Measurements from ENCODE around the gene PACS2. TPM values are rescaled to one million over a fixed set of nuclear protein-coding genes. Genes with fewer than 3 reads are reported as not detected.
A peak's percentile ranks its signal among the peaks of the same experiment; 100 is the strongest.
"Not testable (repeated sequence)": the region's sequence is repeated elsewhere in the genome, so short reads cannot be mapped to it uniquely, and the experiment has no call there.

The PACS2 gene
- total RNA-seq = 10 to 100 TPM; 23.1 to 27.2 (median 24.8) TPM

DNA sequence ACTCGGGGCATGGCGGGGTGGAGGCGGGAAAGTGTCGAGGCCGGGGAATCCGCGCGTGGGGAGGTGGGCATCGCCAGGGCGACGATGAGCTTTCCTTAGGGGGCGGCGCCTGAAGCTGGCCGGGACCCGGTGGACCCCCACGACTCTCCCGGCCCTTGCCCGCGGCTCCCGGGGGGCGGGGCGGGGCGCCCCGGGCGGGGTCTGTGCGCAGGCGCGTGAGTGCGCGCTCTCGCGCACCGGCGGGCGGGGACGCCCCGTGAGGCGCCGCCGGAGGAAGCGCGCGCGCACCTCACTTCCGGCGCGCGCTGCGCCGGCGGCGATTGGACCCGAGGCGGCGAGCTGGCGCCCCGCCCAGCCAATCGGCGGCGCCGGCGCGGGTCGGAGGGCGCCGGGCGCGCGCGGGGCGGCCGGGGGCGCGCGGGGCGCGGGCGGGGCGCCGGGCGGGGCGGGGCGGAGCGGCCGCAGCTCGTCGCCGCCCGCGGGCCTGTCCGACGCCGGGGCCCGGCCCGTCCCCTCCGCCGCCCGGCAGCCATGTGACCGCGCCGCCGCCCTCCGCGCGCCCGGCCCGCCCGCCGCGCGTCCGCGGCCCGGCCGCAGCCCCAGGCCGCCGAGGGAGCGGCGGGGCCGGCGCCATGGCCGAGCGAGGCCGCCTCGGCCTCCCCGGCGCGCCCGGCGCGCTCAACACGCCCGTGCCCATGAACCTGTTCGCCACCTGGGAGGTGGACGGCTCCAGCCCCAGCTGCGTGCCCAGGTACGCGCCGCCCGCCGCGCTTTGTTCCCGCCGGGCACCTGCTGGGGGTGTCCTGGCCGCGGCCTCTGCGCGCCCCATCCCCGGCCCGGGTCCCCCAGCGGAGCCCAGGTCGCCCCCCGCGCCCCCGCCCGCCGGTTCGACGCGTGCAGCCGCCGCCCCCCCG, at the start of gene PACS2:
PACS2 (plus strand) TSS at position 462 of the 914 bp plus-strand sequence; CDS start at position 633, 171 bp downstream.
- Mint-ChIP-seq H3K4me1 (ENCODE audit: low read depth) (peaks cover 20% of the 10 kb centered on the region), H3K9me3 (no peaks in the 10 kb centered on the region), H3K27me3 (ENCODE audit: low read depth) (no peaks in the 10 kb centered on the region), H3K36me3 (ENCODE audit: insufficient read depth) (peaks cover under 1% of the 10 kb centered on the region), H3K4me3 (peak within 1 kb of the TSS; percentile 89)
- DNase-seq (peak; percentile 69), ATAC-seq (peak; percentile 78 to 82)

- Mint-ChIP-seq H3K27me3 (ENCODE audit: low read depth) (no peaks in the 10 kb centered on the region), H3K9me3 (no peaks in the 10 kb centered on the region), H3K36me3 (ENCODE audit: insufficient read depth) (peaks cover 5% of the 10 kb centered on the region), H3K4me3 (no peak overlapping the region), H3K4me1 (ENCODE audit: low read depth) (peaks cover 2% of the 10 kb centered on the region)
- DNase-seq (no peak), ATAC-seq (no peak)
Observed at GRCh38 chr14:105267820-105268548, 46.6 kb upstream of the PACS2 start.

GRCh38 chr14:105268736-105269354, 45.7 kb upstream of the PACS2 start:
- DNase-seq (no peak), ATAC-seq (no peak)
- no peak overlapping the region for H3K4me3 Mint-ChIP-seq
- H3K36me3 Mint-ChIP-seq (ENCODE audit: insufficient read depth) = peaks cover 4% of the 10 kb centered on the region
- H3K9me3 Mint-ChIP-seq = no peaks in the 10 kb centered on the region
- no peaks in the 10 kb centered on the region for H3K27me3 Mint-ChIP-seq (ENCODE audit: low read depth)
- H3K4me1 Mint-ChIP-seq (ENCODE audit: low read depth) = peaks cover 2% of the 10 kb centered on the region

- peaks cover 2% of the 10 kb centered on the region for H3K4me1 Mint-ChIP-seq (ENCODE audit: low read depth)
- ATAC-seq (no peak), DNase-seq (no peak)
- peaks cover 1% of the 10 kb centered on the region for H3K36me3 Mint-ChIP-seq (ENCODE audit: insufficient read depth)
- H3K9me3 Mint-ChIP-seq = no peaks in the 10 kb centered on the region
- H3K4me3 Mint-ChIP-seq = no peak overlapping the region
- no peaks in the 10 kb centered on the region for H3K27me3 Mint-ChIP-seq (ENCODE audit: low read depth)
Observed at GRCh38 chr14:105269405-105269804, 45.1 kb upstream of the PACS2 start.

DNA sequence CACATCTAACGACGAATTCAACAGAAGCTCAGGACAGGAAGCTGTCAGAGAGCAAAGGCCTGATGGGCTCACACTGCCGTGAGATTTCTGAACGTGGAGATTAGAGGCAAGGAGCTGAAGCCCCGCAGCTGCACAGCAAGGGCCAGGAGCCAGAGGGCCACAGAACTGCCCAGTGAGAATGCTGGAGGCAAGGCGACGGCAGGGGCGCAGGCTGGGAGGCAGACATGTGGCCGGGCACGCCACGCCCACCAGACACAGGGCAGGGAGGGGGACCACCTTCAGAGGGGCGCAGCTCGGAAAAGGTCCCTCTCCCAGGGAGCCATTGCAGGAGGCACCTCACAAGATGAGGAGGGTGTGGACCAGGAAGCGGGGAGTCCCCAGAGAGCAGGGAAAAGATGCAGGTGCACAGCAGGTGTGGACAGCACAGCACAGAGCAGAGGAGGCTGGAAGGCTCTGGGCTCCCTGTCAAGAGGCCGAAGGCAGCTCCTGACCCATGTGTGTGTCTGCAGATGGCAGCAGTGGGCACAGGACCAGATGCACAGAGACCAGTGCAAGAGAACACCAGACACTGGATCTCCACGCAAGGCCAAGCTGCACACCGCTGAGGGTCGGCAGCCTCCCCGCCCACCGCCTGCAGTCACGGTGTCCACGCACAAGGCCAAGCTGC, 43.2 kb upstream of the PACS2 start:
- Mint-ChIP-seq H3K4me3 (no peak overlapping the region), H3K27me3 (ENCODE audit: low read depth) (no peaks in the 10 kb centered on the region), H3K4me1 (ENCODE audit: low read depth) (peaks cover 2% of the 10 kb centered on the region), H3K36me3 (ENCODE audit: insufficient read depth) (peaks cover 1% of the 10 kb centered on the region), H3K9me3 (no peaks in the 10 kb centered on the region)
- DNase-seq (no peak), ATAC-seq (no peak)

GRCh38 chr14:105272623-105273022, 41.9 kb upstream of the PACS2 start:
- Mint-ChIP-seq H3K4me3 (no peak overlapping the region), H3K27me3 (ENCODE audit: low read depth) (no peaks in the 10 kb centered on the region), H3K9me3 (no peaks in the 10 kb centered on the region), H3K36me3 (ENCODE audit: insufficient read depth) (no peaks in the 10 kb centered on the region), H3K4me1 (ENCODE audit: low read depth) (peaks cover 2% of the 10 kb centered on the region)
- DNase-seq = no peak
- no peak for ATAC-seq

GRCh38 chr14:105273062-105273461, 41.5 kb upstream of the PACS2 start:
- DNase-seq (no peak), ATAC-seq (no peak)
- Mint-ChIP-seq H3K27me3 (ENCODE audit: low read depth) (no peaks in the 10 kb centered on the region), H3K4me3 (no peak overlapping the region), H3K9me3 (no peaks in the 10 kb centered on the region), H3K36me3 (ENCODE audit: insufficient read depth) (no peaks in the 10 kb centered on the region), H3K4me1 (ENCODE audit: low read depth) (peaks cover 2% of the 10 kb centered on the region)

- Mint-ChIP-seq H3K36me3 (ENCODE audit: insufficient read depth) (no peaks in the 10 kb centered on the region), H3K4me3 (no peak overlapping the region), H3K27me3 (ENCODE audit: low read depth) (no peaks in the 10 kb centered on the region), H3K9me3 (no peaks in the 10 kb centered on the region), H3K4me1 (ENCODE audit: low read depth) (no peaks in the 10 kb centered on the region)
- DNase-seq (no peak), ATAC-seq (no peak)
Observed at GRCh38 chr14:105274637-105275036, 39.9 kb upstream of the PACS2 start.

DNA sequence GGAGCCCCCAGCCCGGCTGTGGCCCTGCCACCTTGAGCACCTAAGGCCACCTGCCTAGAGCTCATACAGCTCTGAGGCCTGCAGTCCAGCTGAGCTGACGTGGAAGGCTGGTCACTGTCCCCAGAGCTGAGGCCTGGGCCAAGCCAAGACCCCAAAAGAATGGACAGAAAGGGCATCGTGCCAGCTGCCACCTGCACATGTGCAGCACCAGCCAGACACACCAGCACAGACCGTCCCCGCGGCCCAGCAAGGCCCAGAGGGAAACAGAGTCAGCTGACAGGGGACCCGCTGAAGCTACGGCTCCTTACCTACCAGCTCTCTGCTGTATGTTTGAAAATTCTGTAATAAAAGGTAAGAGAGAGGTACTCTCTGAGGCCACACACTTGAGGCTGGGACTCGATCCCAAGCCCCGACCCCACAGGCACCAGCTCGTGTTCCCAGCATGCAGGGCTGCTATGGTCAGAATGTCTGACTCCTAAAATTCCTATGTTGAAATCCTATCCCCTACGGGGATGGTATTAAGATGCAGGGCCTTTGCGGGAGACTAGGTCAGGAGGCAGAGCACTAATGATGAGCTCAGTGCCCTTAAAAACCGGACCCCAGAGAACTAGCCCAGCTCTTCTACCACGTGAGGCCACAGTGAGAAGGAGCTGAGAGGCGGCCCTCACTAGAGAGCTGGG, 39.1 kb upstream of the PACS2 start:
- DNase-seq (no peak), ATAC-seq (no peak)
- Mint-ChIP-seq H3K4me3 (no peak overlapping the region), H3K9me3 (no peaks in the 10 kb centered on the region), H3K27me3 (ENCODE audit: low read depth) (no peaks in the 10 kb centered on the region), H3K36me3 (ENCODE audit: insufficient read depth) (no peaks in the 10 kb centered on the region), H3K4me1 (ENCODE audit: low read depth) (no peaks in the 10 kb centered on the region)

DNA sequence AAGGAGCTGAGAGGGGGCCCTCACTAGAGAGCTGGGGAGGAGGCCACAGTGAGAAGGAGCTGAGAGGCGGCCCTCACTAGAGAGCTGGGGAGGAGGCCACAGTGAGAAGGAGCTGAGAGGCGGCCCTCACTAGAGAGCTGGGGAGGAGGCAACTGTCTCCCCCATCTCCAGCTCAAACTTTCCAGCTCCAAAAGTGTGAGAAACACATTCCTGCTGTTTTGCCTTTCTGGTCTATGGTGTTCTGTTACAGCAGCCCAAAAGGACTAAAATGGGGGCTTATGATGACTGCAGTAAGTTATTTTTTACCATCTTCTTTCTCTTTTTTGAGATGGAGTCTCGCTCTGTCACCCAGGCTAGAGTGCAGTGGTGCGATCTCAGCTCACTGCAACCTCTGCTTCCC, 37.1 kb upstream of the PACS2 start:
- H3K4me1 Mint-ChIP-seq (ENCODE audit: low read depth); DNase-seq; H3K36me3 Mint-ChIP-seq (ENCODE audit: insufficient read depth); ATAC-seq; H3K4me3 Mint-ChIP-seq; H3K27me3 Mint-ChIP-seq (ENCODE audit: low read depth); H3K9me3 Mint-ChIP-seq: not testable (repeated sequence)

- Mint-ChIP-seq H3K9me3 (no peaks in the 10 kb centered on the region), H3K4me3 (no peak overlapping the region), H3K4me1 (ENCODE audit: low read depth) (peaks cover 17% of the 10 kb centered on the region), H3K27me3 (ENCODE audit: low read depth) (no peaks in the 10 kb centered on the region), H3K36me3 (ENCODE audit: insufficient read depth) (peaks cover 3% of the 10 kb centered on the region)
- no peak for DNase-seq
- ATAC-seq = no peak
Observed at GRCh38 chr14:105279642-105280361, 34.7 kb upstream of the PACS2 start.

DNA sequence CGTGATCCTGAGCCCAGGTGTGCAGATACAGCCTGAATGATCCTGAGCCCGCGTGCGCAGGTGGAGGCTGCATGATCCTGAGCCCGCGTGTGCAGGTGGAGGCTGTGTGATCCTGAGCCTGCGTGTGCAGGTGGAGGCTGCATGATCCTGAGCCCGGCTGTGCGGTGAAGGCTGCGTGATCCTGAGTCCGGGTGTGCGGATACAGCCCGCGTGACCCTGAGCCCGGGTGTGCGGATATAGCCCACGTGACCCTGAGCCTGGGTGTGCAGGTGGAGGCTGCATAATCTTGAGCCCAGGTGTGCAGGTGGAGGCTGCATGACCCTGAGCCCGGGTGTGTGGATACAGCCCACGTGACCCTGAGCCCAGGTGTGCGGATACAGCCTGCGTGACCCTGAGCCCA, 34.0 kb upstream of the PACS2 start:
- peaks cover 17% of the 10 kb centered on the region for H3K4me1 Mint-ChIP-seq (ENCODE audit: low read depth)
- ATAC-seq (no peak), DNase-seq (no peak)
- peaks cover 3% of the 10 kb centered on the region for H3K36me3 Mint-ChIP-seq (ENCODE audit: insufficient read depth)
- H3K9me3 Mint-ChIP-seq = no peaks in the 10 kb centered on the region
- no peak overlapping the region for H3K4me3 Mint-ChIP-seq
- no peaks in the 10 kb centered on the region for H3K27me3 Mint-ChIP-seq (ENCODE audit: low read depth)

- no peaks in the 10 kb centered on the region for H3K27me3 Mint-ChIP-seq (ENCODE audit: low read depth)
- peaks cover 3% of the 10 kb centered on the region for H3K36me3 Mint-ChIP-seq (ENCODE audit: insufficient read depth)
- peak in 1 of 2 donors; percentile 23 for ATAC-seq
- no peak overlapping the region for H3K4me3 Mint-ChIP-seq
- no peak for DNase-seq
- peaks cover 17% of the 10 kb centered on the region for H3K4me1 Mint-ChIP-seq (ENCODE audit: low read depth)
- no peaks in the 10 kb centered on the region for H3K9me3 Mint-ChIP-seq
Observed at GRCh38 chr14:105281371-105282097, 33.0 kb upstream of the PACS2 start.

Measured in activated T-cell treated with anti-CD3 and anti-CD28 coated beads, Interleukin-2, amount 50 U/mL, for 4 hours (primary cell).